RWPE2 (cell line): Measurements from ENCODE around the gene LYRM1.

Experiments
- ATAC-seq: fragments of 200-7000 bp; cut with Tn5 transposase; 3 replicates; pipeline ENCODE4 v1.9.1; 2021; ENCODE audit warnings: low read depth
- DNase-seq: peaks from one replicate; pipeline ENCODE4 v3.0.0-alpha.2; 2020; ENCODE audit warnings: low spot score
- H3K27ac ChIP-seq: fragments of 450-650 bp; 2 replicates; pipeline ENCODE4 v1.5.1; 2017; ENCODE audit warnings: mild to moderate bottlenecking; ENCODE audit not compliant: poor library complexity, severe bottlenecking
- H3K27me3 ChIP-seq: fragments of 250-450 bp; sonication (Bioruptor Pico); 2 replicates; pipeline ENCODE4 v1.5.1; 2021; ENCODE audit warnings: mild to moderate bottlenecking, moderate library complexity; ENCODE audit not compliant: insufficient read depth, poor library complexity, severe bottlenecking
- H3K36me3 ChIP-seq: fragments of 250-450 bp; sonication (Bioruptor Pico); 2 replicates; pipeline ENCODE4 v1.5.1; 2020; ENCODE audit warnings: low read depth, mild to moderate bottlenecking, moderate library complexity
- H3K4me1 ChIP-seq: fragments of 250-450 bp; sonication (Bioruptor Pico); 2 replicates; pipeline ENCODE4 v1.5.1; 2021; ENCODE audit warnings: mild to moderate bottlenecking, moderate library complexity; ENCODE audit not compliant: insufficient read depth, poor library complexity, severe bottlenecking
- H3K4me3 ChIP-seq: fragments of 250-450 bp; sonication (Bioruptor Pico); 2 replicates; pipeline ENCODE4 v1.5.1; 2021; ENCODE audit warnings: mild to moderate bottlenecking, moderate library complexity; ENCODE audit not compliant: severe bottlenecking
- H3K9me3 ChIP-seq: fragments of 250-450 bp; sonication (Bioruptor Pico); 2 replicates; pipeline ENCODE4 v1.5.1; 2021; ENCODE audit warnings: mild to moderate bottlenecking, moderate library complexity; ENCODE audit not compliant: severe bottlenecking
- CTCF ChIP-seq: fragments of 450-650 bp; IDR thresholded peaks from one replicate; pipeline ENCODE4 v1.5.1; 2017; ENCODE audit warnings: mild to moderate bottlenecking, moderate library complexity; ENCODE audit not compliant: poor library complexity, severe bottlenecking

Gene LYRM1

GRCh38 chr16:20902426-20902825, 1.9 kb downstream of the LYRM1 start:
- DNase-seq = no peak
- H3K36me3 ChIP-seq = no peaks in the 10 kb centered on the region; the same call in 1 of the 2 replicates
- H3K4me1 ChIP-seq = peaks cover 58% of the 10 kb centered on the region
- H3K9me3 ChIP-seq = no peaks in the 10 kb centered on the region
- TF ChIP-seq CTCF = no peak
- peak overlapping the region; percentile 94 for H3K27ac ChIP-seq
- ATAC-seq = no peak
- H3K27me3 ChIP-seq = no peaks in the 10 kb centered on the region
- H3K4me3 ChIP-seq = no peak overlapping the region

- Histone ChIP-seq H3K4me3 (no peak overlapping the region), H3K27ac (peak overlapping the region; percentile 94), H3K9me3 (no peaks in the 10 kb centered on the region), H3K27me3 (no peaks in the 10 kb centered on the region), H3K36me3 (no peaks in the 10 kb centered on the region; the same call in 1 of the 2 replicates), H3K4me1 (peaks cover 50% of the 10 kb centered on the region)
- no peak for DNase-seq
- no peak for TF ChIP-seq CTCF
- ATAC-seq = no peak
Measured at GRCh38 chr16:20903116-20903898, 2.7 kb downstream of the LYRM1 start.

DNA sequence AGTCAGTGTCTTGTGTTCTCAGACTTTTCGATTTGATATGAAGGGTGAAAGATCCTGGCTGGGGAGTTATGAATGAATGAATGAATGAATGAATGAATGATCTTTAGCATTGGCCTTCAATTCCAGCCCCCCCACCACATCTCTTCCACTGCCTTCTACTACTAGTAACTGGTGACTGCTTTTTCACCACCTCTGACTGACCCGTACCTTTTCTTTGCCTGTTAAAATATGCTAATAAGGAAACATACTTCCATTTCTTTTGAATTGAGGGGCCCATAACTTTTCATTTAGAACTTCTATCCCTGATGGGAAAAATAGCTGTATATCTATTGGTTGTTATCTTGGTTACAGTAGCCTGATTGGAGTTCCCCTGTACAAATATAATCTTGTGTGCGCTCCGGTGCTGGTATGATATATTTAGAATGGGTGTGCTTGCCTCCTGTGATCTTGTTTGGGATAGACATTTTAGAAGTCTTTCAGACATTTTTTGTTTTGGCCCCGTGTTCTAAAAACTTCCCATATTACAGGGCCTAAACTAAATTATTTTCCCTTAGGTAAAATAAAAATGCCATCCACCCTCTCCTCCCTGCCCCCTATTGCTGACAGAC, 3.4 kb downstream of the LYRM1 start:
- no peak for ATAC-seq
- Histone ChIP-seq H3K9me3 (no peaks in the 10 kb centered on the region), H3K27me3 (no peaks in the 10 kb centered on the region), H3K4me3 (no peak overlapping the region), H3K36me3 (no peaks in the 10 kb centered on the region; the same call in 1 of the 2 replicates), H3K27ac (peak overlapping the region; percentile 94), H3K4me1 (peaks cover 43% of the 10 kb centered on the region)
- TF ChIP-seq CTCF = no peak
- DNase-seq = no peak

GRCh38 chr16:20904507-20905081, 4.0 kb downstream of the LYRM1 start:
- DNase-seq = no peak
- H3K4me1 ChIP-seq = peaks cover 40% of the 10 kb centered on the region
- H3K9me3 ChIP-seq = no peaks in the 10 kb centered on the region
- H3K27ac ChIP-seq = peak overlapping the region; percentile 94
- no peak for TF ChIP-seq CTCF
- peak; percentile 21 for ATAC-seq
- H3K36me3 ChIP-seq = no peaks in the 10 kb centered on the region; the same call in 1 of the 2 replicates
- H3K4me3 ChIP-seq = no peak overlapping the region
- no peaks in the 10 kb centered on the region for H3K27me3 ChIP-seq
